ENCODE data around the gene PYGL. TPM values are rescaled to one million over a fixed set of nuclear protein-coding genes. Genes with fewer than 3 reads are reported as not detected.

Gene PYGL
- total RNA-seq, 1 experiment from 2014 or later: 75.6 TPM

DNA sequence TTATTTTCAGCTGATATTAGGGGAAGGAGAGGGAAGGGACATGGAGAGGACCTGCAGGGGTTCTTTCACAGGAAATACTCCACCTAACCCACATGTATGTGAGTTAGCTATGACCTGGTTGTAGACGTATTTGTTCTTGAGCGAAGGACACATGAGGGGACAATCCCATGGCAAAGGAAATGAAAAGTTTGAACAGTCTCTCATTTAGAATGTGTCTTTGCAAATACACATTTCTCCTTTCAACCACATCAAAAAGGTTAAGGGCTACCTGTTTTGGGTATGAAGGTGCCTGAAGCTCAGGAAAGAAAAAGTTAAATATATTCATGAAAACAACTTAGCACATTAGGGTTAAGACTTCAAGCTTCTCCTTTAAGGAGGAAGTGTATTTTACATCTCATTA lies 7.4 kb downstream of the PYGL start:
- Histone ChIP-seq H2AFZ (no peak overlapping the region), H3K79me2 (ENCODE audit: low read depth) (peaks cover 10% of the 10 kb centered on the region; the same call in 1 of the 2 replicates), H3K4me3 (no peak overlapping the region), H3K27me3 (ENCODE audit: insufficient read depth, low read depth) (no peaks in the 10 kb centered on the region), H3K9me2 (ENCODE audit: insufficient read depth) (no peaks in the 10 kb centered on the region; the same call in 1 of the 2 replicates), H3K27ac (peak overlapping the region; percentile 46), H3K36me3 (ENCODE audit: low read depth) (peaks cover 32% of the 10 kb centered on the region), H4K20me1 (ENCODE audit: insufficient read depth) (no peaks in the 10 kb centered on the region), H3K9me3 (ENCODE audit: insufficient read depth, low read depth) (no peaks in the 10 kb centered on the region), H3K4me2 (peak overlapping the region; percentile 10), H3F3A (ENCODE audit: insufficient read depth, low read depth) (peaks cover 26% of the 10 kb centered on the region), H3K4me1 (replicated peaks; ENCODE audit: insufficient read depth) (peaks cover 22% of the 10 kb centered on the region)
- CTCF ChIA-PET: no interaction called here
- intact Hi-C loops (cut with micrococcal nuclease; ENCODE audit: unreplicated experiment): no loop called here
- TF ChIP-seq EZH2 (IDR thresholded peaks at IDR 0.05; ENCODE audit: low read depth): no peak
- TF ChIP-seq CTCF (conservative IDR thresholded peaks at IDR 0.05): no peak
- BruUV-seq (replicated peaks): no TSS peak
- no peak for DNase-seq
- POLR2A ChIA-PET (ENCODE audit: unreplicated experiment): interaction anchor here (0.7 kb wide), 1 partner anchor 33 kb away, joined by 3 read pairs; no protein-coding TSS in a partner anchor

DNA sequence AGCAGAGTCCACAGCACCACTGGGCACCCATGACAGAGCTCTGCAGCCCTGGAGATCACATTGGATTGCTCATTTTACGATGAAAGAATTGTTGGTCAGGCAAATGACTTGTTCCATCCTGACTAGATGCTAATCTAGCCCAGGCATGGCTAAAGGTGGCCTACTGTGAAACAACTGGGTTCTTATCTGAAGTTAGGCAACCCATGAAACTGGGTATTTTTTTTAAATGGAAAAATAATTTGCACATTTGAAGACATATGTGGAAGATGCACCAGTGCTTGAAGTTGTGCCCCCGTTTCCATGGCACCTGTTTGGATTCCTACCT lies 8.3 kb downstream of the PYGL start:
- no peaks in the 10 kb centered on the region for H3K9me3 ChIP-seq (ENCODE audit: insufficient read depth, low read depth)
- no peak for TF ChIP-seq CTCF (conservative IDR thresholded peaks at IDR 0.05)
- no peak for TF ChIP-seq EZH2 (IDR thresholded peaks at IDR 0.05; ENCODE audit: low read depth)
- DNase-seq: no peak
- intact Hi-C loops (cut with micrococcal nuclease; ENCODE audit: unreplicated experiment): no loop called here
- H3K4me3 ChIP-seq: no peak overlapping the region
- no peak overlapping the region for H3K4me2 ChIP-seq
- H3F3A ChIP-seq (ENCODE audit: insufficient read depth, low read depth): peaks cover 26% of the 10 kb centered on the region
- H3K27ac ChIP-seq: no peak overlapping the region
- H3K27me3 ChIP-seq (ENCODE audit: insufficient read depth, low read depth): no peaks in the 10 kb centered on the region
- H3K79me2 ChIP-seq (ENCODE audit: low read depth): peaks cover 6% of the 10 kb centered on the region; the same call in 1 of the 2 replicates
- no peaks in the 10 kb centered on the region for H4K20me1 ChIP-seq (ENCODE audit: insufficient read depth)
- POLR2A ChIA-PET (ENCODE audit: unreplicated experiment): no interaction called here
- H3K9me2 ChIP-seq (ENCODE audit: insufficient read depth): no peaks in the 10 kb centered on the region; the same call in 1 of the 2 replicates
- peaks cover 22% of the 10 kb centered on the region for H3K4me1 ChIP-seq (replicated peaks; ENCODE audit: insufficient read depth)
- CTCF ChIA-PET: no interaction called here
- H3K36me3 ChIP-seq (ENCODE audit: low read depth): peaks cover 36% of the 10 kb centered on the region
- H2AFZ ChIP-seq: no peak overlapping the region
- BruUV-seq (replicated peaks): no TSS peak

GRCh38 chr14:50935126-50936015 lies 8.9 kb downstream of the PYGL start:
- H3K4me3 ChIP-seq: no peak overlapping the region
- H3K4me1 ChIP-seq (replicated peaks; ENCODE audit: insufficient read depth): peaks cover 22% of the 10 kb centered on the region
- no peak for DNase-seq
- peaks cover 42% of the 10 kb centered on the region for H3K36me3 ChIP-seq (ENCODE audit: low read depth)
- H3F3A ChIP-seq (ENCODE audit: insufficient read depth, low read depth): peaks cover 26% of the 10 kb centered on the region
- no peaks in the 10 kb centered on the region for H3K9me3 ChIP-seq (ENCODE audit: insufficient read depth, low read depth)
- CTCF ChIA-PET: no interaction called here
- no TSS peak for BruUV-seq (replicated peaks)
- H3K27me3 ChIP-seq (ENCODE audit: insufficient read depth, low read depth): no peaks in the 10 kb centered on the region
- intact Hi-C loops (cut with micrococcal nuclease; ENCODE audit: unreplicated experiment): no loop called here
- H3K79me2 ChIP-seq (ENCODE audit: low read depth): 0 out of 2 replicates have a peak, but pooled peaks cover 4% of the 10 kb centered on the region
- POLR2A ChIA-PET (ENCODE audit: unreplicated experiment): no interaction called here
- H2AFZ ChIP-seq: no peak overlapping the region
- no peaks in the 10 kb centered on the region; the same call in 1 of the 2 replicates for H3K9me2 ChIP-seq (ENCODE audit: insufficient read depth)
- no peak overlapping the region for H3K4me2 ChIP-seq
- H3K27ac ChIP-seq: no peak overlapping the region
- H4K20me1 ChIP-seq (ENCODE audit: insufficient read depth): no peaks in the 10 kb centered on the region
- no peak for TF ChIP-seq EZH2 (IDR thresholded peaks at IDR 0.05; ENCODE audit: low read depth)
- TF ChIP-seq CTCF (conservative IDR thresholded peaks at IDR 0.05): no peak

Measured in PC-9 (cell line).